Duodenal mucosa (tissue), 2 donors: Measurements from ENCODE around the gene RHD.
"Not testable (repeated sequence)": the region's sequence is repeated elsewhere in the genome, so short reads cannot be mapped to it uniquely, and the experiment has no call there.

Experiments
- H3K27ac ChIP-seq: one replicate; pipeline ENCODE4 v1.7.0; 2013; ENCODE audit warnings: low read depth, low read length
- H3K27me3 ChIP-seq, 2 donors: one replicate each; pipeline ENCODE4 v1.7.0; 2013; ENCODE audit warnings: low read length in 2 of 2, control low read depth in 1 of 2; ENCODE audit not compliant: insufficient read depth in 2 of 2, control insufficient read depth in 1 of 2
- H3K36me3 ChIP-seq, 2 donors: one replicate each; pipeline ENCODE4 v1.7.0; 2013; ENCODE audit warnings: low read length in 2 of 2, control low read depth in 1 of 2; ENCODE audit not compliant: insufficient read depth in 2 of 2, control insufficient read depth in 1 of 2
- H3K4me1 ChIP-seq, 2 donors: one replicate each; pipeline ENCODE4 v1.7.0; 2013; ENCODE audit warnings: low read length in 2 of 2, control low read depth in 1 of 2; ENCODE audit not compliant: insufficient read depth in 2 of 2, control insufficient read depth in 1 of 2
- H3K4me3 ChIP-seq, 2 donors: one replicate each; pipeline ENCODE4 v1.7.0; 2013; ENCODE audit warnings: low read length in 2 of 2, low read depth in 1 of 2
- H3K9ac ChIP-seq, 2 donors: one replicate each; pipeline ENCODE4 v1.7.0; 2013; ENCODE audit warnings: low read length in 2 of 2, low read depth in 1 of 2
- H3K9me3 ChIP-seq, 2 donors: one replicate each; pipeline ENCODE4 v1.7.0; 2013; ENCODE audit warnings: low read length in 2 of 2, control low read depth in 1 of 2; ENCODE audit not compliant: control insufficient read depth in 1 of 2

Gene RHD

DNA sequence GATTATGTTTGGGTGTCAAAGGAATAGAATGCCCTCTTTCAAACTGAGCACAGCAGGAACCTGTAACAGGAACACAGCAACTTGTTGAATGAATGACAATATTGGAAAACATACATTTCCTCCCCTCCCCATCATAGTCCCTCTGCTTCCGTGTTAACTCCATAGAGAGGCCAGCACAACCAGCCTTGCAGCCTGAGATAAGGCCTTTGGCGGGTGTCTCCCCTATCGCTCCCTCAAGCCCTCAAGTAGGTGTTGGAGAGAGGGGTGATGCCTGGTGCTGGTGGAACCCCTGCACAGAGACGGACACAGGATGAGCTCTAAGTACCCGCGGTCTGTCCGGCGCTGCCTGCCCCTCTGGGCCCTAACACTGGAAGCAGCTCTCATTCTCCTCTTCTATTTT, at the start of gene RHD:
TSS of gene RHD (plus strand) at position 272 of the 400 bp plus-strand sequence. CDS start at position 311, 39 bp downstream.
- H3K9ac ChIP-seq, H3K27me3 ChIP-seq, H3K36me3 ChIP-seq, H3K9me3 ChIP-seq, H3K27ac ChIP-seq, H3K4me3 ChIP-seq, H3K4me1 ChIP-seq: not testable (repeated sequence)

DNA sequence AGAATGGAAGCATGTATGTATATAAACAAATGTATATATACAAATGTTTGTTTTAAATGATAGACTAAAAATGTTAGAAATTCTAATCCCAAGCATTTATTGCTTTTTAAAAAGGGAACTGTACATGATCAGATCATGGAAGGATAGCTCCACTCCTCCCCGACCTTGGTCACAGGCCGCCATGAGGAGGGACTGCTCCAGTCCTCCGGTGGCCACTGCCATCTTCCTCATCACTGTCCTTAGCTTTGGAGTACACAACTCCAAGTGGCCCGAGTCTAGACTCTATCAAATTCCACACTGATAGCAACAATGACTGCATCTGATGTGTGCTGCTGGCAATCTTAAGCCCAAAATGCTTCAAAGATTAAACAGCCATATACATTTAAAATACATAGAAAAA, 49.7 kb upstream of the RHD start:
- no peaks in the 10 kb centered on the region for H3K27me3 ChIP-seq
- H3K4me1 ChIP-seq = no peaks in the 10 kb centered on the region
- no peak overlapping the region for H3K4me3 ChIP-seq
- H3K27ac ChIP-seq = no peak overlapping the region
- H3K36me3 ChIP-seq = peaks cover 23 to 59% of the 10 kb centered on the region in 2 donors
- no peaks in the 10 kb centered on the region for H3K9me3 ChIP-seq
- H3K9ac ChIP-seq = no peak overlapping the region

GRCh38 chr1:25223471-25223870, 48.8 kb upstream of the RHD start:
- H3K27ac ChIP-seq = no peak overlapping the region
- no peaks in the 10 kb centered on the region for H3K9me3 ChIP-seq
- no peaks in the 10 kb centered on the region for H3K27me3 ChIP-seq
- no peak overlapping the region for H3K4me3 ChIP-seq
- H3K36me3 ChIP-seq = peaks cover 30 to 67% of the 10 kb centered on the region in 2 donors
- H3K9ac ChIP-seq = no peak overlapping the region
- no peaks in the 10 kb centered on the region for H3K4me1 ChIP-seq

- Histone ChIP-seq H3K9ac (peak within 1 kb of the TSS; percentile 90 to 97), H3K27ac (peak within 1 kb of the TSS; percentile 76), H3K4me1 (peaks cover 13 to 20% of the 10 kb centered on the region in 2 donors), H3K27me3 (no peaks in the 10 kb centered on the region), H3K9me3 (no peaks in the 10 kb centered on the region), H3K36me3 (peaks cover 18 to 25% of the 10 kb centered on the region in 2 donors), H3K4me3 (peak within 1 kb of the TSS; percentile 82 to 89)
These were observed 40.1 kb upstream of the RHD start, which contains the start of gene SYF2 for GRCh38 chr1:25232027-25232865. TSS of gene SYF2 (minus strand) at chr1:25232502. CDS start at chr1:25232467, 35 bp downstream.

DNA sequence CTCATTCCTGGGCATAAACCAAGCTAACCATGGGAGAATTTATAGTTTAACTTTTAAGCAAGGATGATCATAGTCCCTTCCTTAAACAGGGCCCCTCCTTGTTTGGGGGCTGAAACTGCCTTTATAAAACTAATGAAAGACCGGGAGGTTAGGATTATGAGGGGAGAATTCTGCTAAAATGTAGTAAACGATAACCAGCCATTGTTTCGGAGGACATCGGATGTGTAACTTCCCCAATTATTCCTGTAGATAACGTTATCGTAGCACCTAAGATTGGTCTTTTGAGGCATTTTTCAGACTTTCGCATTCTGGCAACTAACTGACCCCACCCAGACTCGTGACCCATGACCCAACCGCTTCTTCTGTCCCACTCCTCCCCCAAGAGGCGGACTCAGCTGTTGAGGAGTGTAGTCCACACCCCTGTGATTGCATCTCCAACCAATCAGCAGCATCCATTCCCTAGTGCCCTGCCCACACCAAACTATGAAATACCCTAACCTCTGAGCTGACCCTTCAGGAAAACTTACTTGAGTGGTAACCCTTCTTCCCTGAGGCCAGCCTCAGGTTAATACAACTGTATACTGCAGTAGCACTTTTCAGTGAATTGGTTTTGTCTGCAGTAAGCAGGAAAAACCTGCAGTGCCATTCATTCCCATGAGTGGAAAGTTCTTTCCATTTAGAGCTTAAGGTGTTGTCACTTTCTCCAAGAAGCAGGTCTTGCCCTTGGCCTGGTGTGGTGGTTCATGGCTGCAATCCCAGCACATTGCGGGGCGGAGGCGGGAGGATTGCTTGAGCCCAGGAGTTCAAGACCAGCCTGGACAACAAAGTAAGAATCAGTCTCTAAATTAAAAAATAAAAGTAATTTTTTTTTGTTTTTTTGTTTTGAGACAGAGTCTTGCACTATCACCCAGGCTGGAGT, 39.2 kb upstream of the RHD start:
- Histone ChIP-seq H3K27ac (peak overlapping the region; percentile 76), H3K4me3 (peak overlapping the region; percentile 82 to 89), H3K9me3 (no peaks in the 10 kb centered on the region), H3K9ac (peak overlapping the region; percentile 90 to 97), H3K27me3 (no peaks in the 10 kb centered on the region), H3K36me3 (peaks cover 12 to 17% of the 10 kb centered on the region in 2 donors), H3K4me1 (peaks cover 13 to 20% of the 10 kb centered on the region in 2 donors)

GRCh38 chr1:25235411-25235810, 36.9 kb upstream of the RHD start:
- H3K27me3 ChIP-seq, H3K4me3 ChIP-seq, H3K36me3 ChIP-seq, H3K27ac ChIP-seq, H3K9me3 ChIP-seq, H3K9ac ChIP-seq: not testable (repeated sequence)
- peaks cover 15 to 34% of the 10 kb centered on the region in 2 donors for H3K4me1 ChIP-seq

DNA sequence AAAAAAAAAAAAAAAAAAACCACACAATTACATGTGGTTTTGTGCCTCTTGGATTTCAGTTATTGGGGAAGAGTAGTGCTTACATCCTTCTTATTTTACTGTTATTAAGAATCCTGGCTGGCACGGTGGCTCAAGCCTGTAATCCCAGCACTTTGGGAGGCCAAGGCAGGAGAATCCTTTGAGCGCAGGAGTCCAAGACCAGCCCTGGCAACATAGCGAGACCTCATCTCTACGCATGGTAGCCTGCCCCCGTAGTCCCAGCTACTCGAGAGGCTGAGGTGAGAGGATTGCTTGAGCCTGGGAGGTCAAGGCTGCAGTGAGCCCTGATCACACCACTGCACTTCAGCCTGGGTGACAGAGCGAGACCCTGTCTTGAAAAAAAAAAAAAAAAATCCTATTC, 36.0 kb upstream of the RHD start:
- H3K4me3 ChIP-seq, H3K27ac ChIP-seq, H3K9ac ChIP-seq, H3K9me3 ChIP-seq, H3K36me3 ChIP-seq, H3K27me3 ChIP-seq: not testable (repeated sequence)
- peaks cover 15 to 37% of the 10 kb centered on the region in 2 donors for H3K4me1 ChIP-seq

GRCh38 chr1:25238046-25238445, 34.3 kb upstream of the RHD start:
- Histone ChIP-seq H3K27ac (no peak overlapping the region), H3K4me1 (peaks cover 12 to 26% of the 10 kb centered on the region in 2 donors)

DNA sequence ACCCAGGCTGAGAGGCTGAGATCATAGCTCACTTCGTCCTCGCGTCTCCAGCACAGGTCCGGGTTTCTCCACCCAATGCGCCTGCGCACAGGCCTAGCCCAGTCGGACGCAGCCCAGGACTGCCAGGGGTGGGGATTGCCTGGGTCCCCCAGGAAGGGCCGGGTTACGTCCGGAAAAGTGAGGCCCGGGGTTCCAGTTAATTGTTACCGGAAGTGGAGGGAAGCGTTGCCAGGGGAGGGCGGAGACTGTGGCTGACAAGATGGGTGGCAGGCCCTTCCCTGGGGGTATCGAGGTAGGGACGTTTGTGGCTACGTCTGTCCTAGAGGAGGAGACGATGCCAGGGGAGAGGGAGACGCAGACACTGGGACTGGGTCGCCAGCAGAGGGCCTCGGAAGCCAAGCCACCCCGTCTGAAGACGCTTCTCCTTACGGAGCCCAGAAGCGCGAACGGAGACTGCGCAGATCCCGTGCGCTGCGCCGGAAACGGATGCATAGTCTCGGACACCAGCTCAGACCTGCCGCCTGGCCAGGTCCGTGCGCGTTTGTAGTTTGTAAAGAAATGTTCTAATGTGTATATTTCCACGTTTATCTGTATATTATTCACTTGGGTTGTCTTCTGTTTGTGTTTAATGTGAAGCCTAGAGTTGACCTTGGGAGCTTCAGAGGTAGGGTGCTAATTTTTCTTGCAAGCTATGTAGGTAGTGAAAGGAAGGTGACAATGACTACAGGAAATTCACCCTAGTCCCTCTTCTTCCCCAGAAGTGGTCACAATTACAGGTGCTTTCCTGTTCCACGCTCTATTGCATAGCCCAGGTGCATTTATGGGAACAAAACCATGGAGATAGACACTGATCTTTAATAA, 32.4 kb upstream of the RHD start:
- Histone ChIP-seq H3K4me3 (peak overlapping the region; percentile 83 to 93), H3K27ac (peak overlapping the region; percentile 89), H3K36me3 (peaks cover 21 to 39% of the 10 kb centered on the region in 2 donors), H3K4me1 (peaks cover 19 to 33% of the 10 kb centered on the region in 2 donors), H3K9me3 (no peaks in the 10 kb centered on the region), H3K9ac (peak overlapping the region; percentile 72 to 91), H3K27me3 (no peaks in the 10 kb centered on the region)

More at GRCh38 chr1:25238046-25238445, 34.3 kb upstream of the RHD start:
- no peaks in the 10 kb centered on the region for H3K9me3 ChIP-seq
- H3K4me3 ChIP-seq = no peak overlapping the region
- H3K9ac ChIP-seq = no peak overlapping the region
- peaks cover 5 to 21% of the 10 kb centered on the region in 2 donors for H3K36me3 ChIP-seq
- no peaks in the 10 kb centered on the region for H3K27me3 ChIP-seq
